ENCODE results near the gene CCDC12.
A peak's percentile ranks its signal among the peaks of the same experiment; 100 is the strongest.

CCDC12 gene

GRCh38 chr3:46924921-46925584 is 51.5 kb downstream of the CCDC12 start:
- H3K4me3 Mint-ChIP-seq, result no peak overlapping the region
- no peak for TF ChIP-seq CTCF (IDR thresholded peaks at IDR 0.05)
- H3K27ac Mint-ChIP-seq, result no peak overlapping the region
- no peaks in the 10 kb centered on the region for H3K4me1 Mint-ChIP-seq
- peaks cover 8% of the 10 kb centered on the region for H3K9me3 Mint-ChIP-seq
- H3K36me3 Mint-ChIP-seq (ENCODE audit: low read depth), result peaks cover 40% of the 10 kb centered on the region
- H3K27me3 Mint-ChIP-seq (ENCODE audit: low read depth, poor library complexity), result peaks cover 3% of the 10 kb centered on the region
- no peak for DNase-seq

DNA sequence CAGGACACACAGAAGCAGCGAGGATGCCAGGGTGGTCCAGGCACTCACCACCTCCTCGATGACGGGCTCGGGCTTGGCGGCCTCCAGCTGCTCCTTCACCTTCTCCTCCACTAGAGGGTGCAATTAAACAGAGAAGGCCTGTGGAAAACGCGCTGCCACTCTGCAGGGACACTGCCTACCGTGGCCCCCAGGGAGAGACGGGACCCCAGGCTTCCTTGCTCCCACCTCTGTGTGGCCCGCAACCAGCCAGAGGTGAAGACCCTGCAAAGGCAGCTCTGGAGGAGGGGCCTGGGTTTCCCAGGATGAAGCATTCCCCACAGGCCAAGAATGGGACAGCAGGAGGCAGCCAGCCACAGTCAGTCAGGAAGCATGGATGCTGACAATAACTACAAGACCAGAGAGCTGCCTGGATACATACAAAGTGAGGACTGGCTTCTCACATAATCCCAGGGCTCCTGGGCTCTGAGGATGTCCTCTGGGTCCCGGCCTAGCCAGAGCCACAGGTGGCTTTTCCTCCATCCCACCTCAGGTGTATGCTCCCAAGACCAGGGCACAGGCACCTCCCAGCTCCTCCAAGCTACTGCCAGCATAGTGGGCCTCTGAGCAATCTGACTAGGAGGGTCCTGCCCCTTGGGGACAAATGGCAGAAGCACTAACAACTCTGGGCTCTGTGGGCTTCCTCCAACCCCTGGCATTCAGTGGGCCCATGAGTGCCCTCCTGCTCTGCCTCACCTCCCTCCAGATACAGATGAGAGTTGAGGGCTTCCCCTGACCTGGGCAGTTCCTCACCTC is 52.8 kb downstream of the CCDC12 start:
- Mint-ChIP-seq H3K9me3 (peaks cover 15% of the 10 kb centered on the region), H3K27ac (no peak overlapping the region), H3K4me1 (no peaks in the 10 kb centered on the region), H3K4me3 (no peak overlapping the region), H3K36me3 (ENCODE audit: low read depth) (peaks cover 44% of the 10 kb centered on the region), H3K27me3 (ENCODE audit: low read depth, poor library complexity) (peaks cover 3% of the 10 kb centered on the region)
- peak; percentile 63 for TF ChIP-seq CTCF (IDR thresholded peaks at IDR 0.05)
- peak; percentile 48 for DNase-seq

DNA sequence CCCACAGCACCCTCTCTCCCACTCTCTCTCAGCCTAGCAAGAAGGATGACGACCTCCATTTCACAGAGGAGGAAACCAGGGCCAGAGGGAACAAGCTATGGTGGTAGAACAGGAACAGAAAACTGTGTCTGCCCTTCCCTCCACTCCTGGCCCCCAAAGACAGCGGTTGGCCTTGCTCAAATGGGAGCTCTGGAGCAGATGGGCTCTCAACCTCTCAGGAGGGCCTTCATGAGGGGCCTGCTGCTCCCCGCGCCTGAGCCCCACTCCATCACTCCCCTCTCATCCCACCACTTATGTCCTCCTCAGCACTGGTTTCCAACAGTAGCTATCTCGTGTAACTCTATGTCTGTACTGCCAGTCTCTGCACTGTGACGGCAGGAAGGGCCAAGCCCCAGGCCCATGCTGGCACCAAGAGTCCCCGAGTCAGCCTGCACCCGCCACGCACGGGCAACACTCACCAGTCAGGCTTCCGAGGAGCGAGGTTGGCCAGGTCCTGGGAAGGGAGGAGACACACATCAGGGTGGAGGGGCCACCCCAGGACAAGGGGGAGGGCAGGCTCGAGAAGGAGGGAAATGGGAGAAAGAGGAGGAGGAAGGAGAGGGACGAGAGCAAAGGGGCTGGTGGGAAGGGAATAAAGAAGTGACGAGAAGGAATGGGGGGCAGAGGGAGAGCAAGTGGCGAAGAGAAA is 53.5 kb downstream of the CCDC12 start:
- H3K36me3 Mint-ChIP-seq (ENCODE audit: low read depth), result peaks cover 45% of the 10 kb centered on the region
- no peak for DNase-seq
- H3K4me1 Mint-ChIP-seq, result no peaks in the 10 kb centered on the region
- TF ChIP-seq CTCF (IDR thresholded peaks at IDR 0.05), result no peak
- no peak overlapping the region for H3K27ac Mint-ChIP-seq
- no peak overlapping the region for H3K4me3 Mint-ChIP-seq
- H3K9me3 Mint-ChIP-seq, result peaks cover 18% of the 10 kb centered on the region
- peaks cover 3% of the 10 kb centered on the region for H3K27me3 Mint-ChIP-seq (ENCODE audit: low read depth, poor library complexity)

DNA sequence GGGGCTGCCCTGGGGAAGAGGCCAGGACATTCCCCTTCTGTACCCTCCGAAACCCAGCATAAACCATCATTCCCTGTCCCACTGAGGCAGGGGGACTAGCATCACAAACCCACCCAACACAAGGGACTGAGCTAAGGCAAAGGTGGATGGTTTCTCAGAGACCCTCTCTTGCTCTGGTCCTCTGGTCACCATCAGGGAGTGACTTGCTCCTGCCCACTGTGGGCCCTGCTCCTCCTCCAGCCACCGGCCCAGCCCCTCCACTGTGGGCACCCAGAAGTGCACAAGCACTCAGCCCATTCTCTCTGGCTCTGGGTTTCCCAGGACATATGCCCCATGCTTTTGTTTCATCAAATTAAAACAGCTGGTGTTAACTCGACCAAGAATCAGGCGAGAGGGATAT is 54.1 kb downstream of the CCDC12 start:
- no peak for DNase-seq
- H3K9me3 Mint-ChIP-seq, result peaks cover 24% of the 10 kb centered on the region
- no peak overlapping the region for H3K4me3 Mint-ChIP-seq
- H3K27me3 Mint-ChIP-seq (ENCODE audit: low read depth, poor library complexity), result peaks cover 3% of the 10 kb centered on the region
- no peaks in the 10 kb centered on the region for H3K4me1 Mint-ChIP-seq
- no peak overlapping the region for H3K27ac Mint-ChIP-seq
- H3K36me3 Mint-ChIP-seq (ENCODE audit: low read depth), result peaks cover 51% of the 10 kb centered on the region
- no peak for TF ChIP-seq CTCF (IDR thresholded peaks at IDR 0.05)

DNA sequence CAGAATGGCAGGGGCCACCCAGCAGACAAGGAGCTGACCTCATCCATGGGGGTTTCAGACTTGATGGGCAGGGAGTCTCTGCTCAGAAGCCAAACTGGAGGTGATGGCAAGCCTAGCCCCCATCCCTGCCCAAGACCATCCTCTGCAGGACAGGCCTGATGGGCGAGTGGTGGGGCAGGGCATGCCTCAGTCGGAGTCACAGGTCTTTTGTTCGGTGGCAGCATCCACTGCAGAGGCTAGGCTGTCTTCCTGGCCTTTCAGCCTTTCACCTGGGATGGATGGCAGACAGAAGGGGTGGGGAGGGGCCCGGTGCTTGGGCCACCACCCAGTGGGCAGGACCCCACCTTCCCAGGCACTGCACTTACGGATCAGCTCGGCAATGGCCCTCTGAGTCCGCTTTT is 54.7 kb downstream of the CCDC12 start:
- Mint-ChIP-seq H3K4me3 (no peak overlapping the region), H3K36me3 (ENCODE audit: low read depth) (peaks cover 51% of the 10 kb centered on the region), H3K27ac (no peak overlapping the region), H3K27me3 (ENCODE audit: low read depth, poor library complexity) (peaks cover 3% of the 10 kb centered on the region), H3K9me3 (peaks cover 28% of the 10 kb centered on the region), H3K4me1 (no peaks in the 10 kb centered on the region)
- DNase-seq, result no peak
- no peak for TF ChIP-seq CTCF (IDR thresholded peaks at IDR 0.05)

Data from nephron progenitor cell (in vitro differentiated cells).